Thyroid gland (tissue), 4 donors: ENCODE results near the gene FSTL4.

Experiments used
- CTCF ChIP-seq, 6 experiments: fragments of 200-600 bp in 3 of 6; fragments of 450-650 bp in 3 of 6; sonication (generic) in 3 of 6; IDR thresholded peaks; one replicate each; pipeline ENCODE4 v1.5.1; 2016 to 2019; ENCODE audit warnings: antibody characterized with exemption in 6 of 6, mild to moderate bottlenecking in 2 of 6, inconsistent platforms in 1 of 6, moderate library complexity in 1 of 6
- POLR2A ChIP-seq, 2 donors: fragments of 450-650 bp; IDR thresholded peaks; one replicate each; pipeline ENCODE4 v1.6.1; 2017; ENCODE audit warnings: antibody characterized with exemption in 2 of 2, mild to moderate bottlenecking in 2 of 2, moderate library complexity in 1 of 2

GRCh38 chr5:133635051-133635450 is 22.7 kb upstream of the FSTL4 start:
- TF ChIP-seq CTCF (IDR thresholded peaks at IDR 0.05) (no peak), POLR2A (IDR thresholded peaks at IDR 0.05) (no peak)
